ENCODE results near the gene ZNF71.

DNA sequence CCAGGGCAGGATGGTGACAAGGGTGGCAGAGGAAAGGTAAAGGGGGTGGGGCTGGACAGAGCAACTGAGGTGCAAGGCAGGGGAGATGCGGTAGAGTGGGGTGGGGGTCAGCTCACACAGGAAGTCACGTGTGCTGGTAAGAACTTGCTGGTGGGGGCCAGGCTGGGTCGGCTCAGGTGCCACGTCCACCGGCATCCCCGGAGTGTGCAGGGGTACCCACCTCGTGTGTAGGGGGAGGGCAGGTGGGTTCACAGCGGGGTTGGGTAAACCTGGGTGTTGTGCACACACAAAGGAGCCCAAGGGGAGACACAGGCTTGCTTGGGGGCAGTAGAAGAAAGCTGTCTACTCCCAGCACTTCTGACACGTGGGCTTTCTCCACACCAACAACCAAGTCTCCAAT lies 73.6 kb downstream of the ZNF71 start:
- TF ChIP-seq, protein P1, sequence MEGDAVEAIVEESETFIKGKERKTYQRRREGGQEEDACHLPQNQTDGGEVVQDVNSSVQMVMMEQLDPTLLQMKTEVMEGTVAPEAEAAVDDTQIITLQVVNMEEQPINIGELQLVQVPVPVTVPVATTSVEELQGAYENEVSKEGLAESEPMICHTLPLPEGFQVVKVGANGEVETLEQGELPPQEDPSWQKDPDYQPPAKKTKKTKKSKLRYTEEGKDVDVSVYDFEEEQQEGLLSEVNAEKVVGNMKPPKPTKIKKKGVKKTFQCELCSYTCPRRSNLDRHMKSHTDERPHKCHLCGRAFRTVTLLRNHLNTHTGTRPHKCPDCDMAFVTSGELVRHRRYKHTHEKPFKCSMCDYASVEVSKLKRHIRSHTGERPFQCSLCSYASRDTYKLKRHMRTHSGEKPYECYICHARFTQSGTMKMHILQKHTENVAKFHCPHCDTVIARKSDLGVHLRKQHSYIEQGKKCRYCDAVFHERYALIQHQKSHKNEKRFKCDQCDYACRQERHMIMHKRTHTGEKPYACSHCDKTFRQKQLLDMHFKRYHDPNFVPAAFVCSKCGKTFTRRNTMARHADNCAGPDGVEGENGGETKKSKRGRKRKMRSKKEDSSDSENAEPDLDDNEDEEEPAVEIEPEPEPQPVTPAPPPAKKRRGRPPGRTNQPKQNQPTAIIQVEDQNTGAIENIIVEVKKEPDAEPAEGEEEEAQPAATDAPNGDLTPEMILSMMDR (IDR thresholded peaks at IDR 0.05; ENCODE audit: insufficient read depth, low read length) = no peak
- TF ChIP-seq SPI1 (IDR thresholded peaks at IDR 0.05; ENCODE audit: borderline replicate concordance, low read depth) (no peak), POLR2AphosphoS5 (IDR thresholded peaks at IDR 0.05; ENCODE audit: low read depth) (no peak)
